Measurements from ENCODE around the gene PVALB. TPM values are rescaled to one million over a fixed set of nuclear protein-coding genes. Genes with fewer than 3 reads are reported as not detected.

The PVALB gene
- polyA plus RNA-seq, 4 donors: 3.9 to 12.3 (median 7.7) TPM

- peak; percentile 99 to 100 (median 100) for DNase-seq (ENCODE audit: low read depth in 4 of 4, low spot score in 3 of 4)
These were observed 40.7 kb downstream of the PVALB start, which contains the start of gene IFT27 for GRCh38 chr22:36775964-36776669. Gene IFT27, minus strand, starts transcription at chr22:36776119. Its CDS starts 412 bp downstream, at chr22:36775707.

GRCh38 chr22:36775586-36775963, 41.3 kb downstream of the PVALB start:
- no peak for DNase-seq (ENCODE audit: low read depth in 4 of 4, low spot score in 3 of 4)

- no peak for DNase-seq (ENCODE audit: low read depth in 4 of 4, low spot score in 3 of 4)
These were observed 42.9 kb downstream of the PVALB start for GRCh38 chr22:36773935-36774334.

- DNase-seq (ENCODE audit: low read depth in 4 of 4, low spot score in 3 of 4): no peak
These were observed 44.4 kb downstream of the PVALB start for GRCh38 chr22:36772451-36772850.

GRCh38 chr22:36771356-36772063, 45.3 kb downstream of the PVALB start:
- no peak for DNase-seq (ENCODE audit: low read depth in 4 of 4, low spot score in 3 of 4)

GRCh38 chr22:36770513-36771231, 46.2 kb downstream of the PVALB start:
- no peak for DNase-seq (ENCODE audit: low read depth in 4 of 4, low spot score in 3 of 4)

- no peak for DNase-seq (ENCODE audit: low read depth in 4 of 4, low spot score in 3 of 4)
These were observed 47.0 kb downstream of the PVALB start for GRCh38 chr22:36769541-36770512.

- DNase-seq (ENCODE audit: low read depth in 4 of 4, low spot score in 3 of 4): no peak
These were observed 48.2 kb downstream of the PVALB start for GRCh38 chr22:36768616-36769015.

- no peak for DNase-seq (ENCODE audit: low read depth in 4 of 4, low spot score in 3 of 4)
These were observed 48.7 kb downstream of the PVALB start for GRCh38 chr22:36768141-36768540.

GRCh38 chr22:36767035-36767775, 49.6 kb downstream of the PVALB start:
- no peak for DNase-seq (ENCODE audit: low read depth in 4 of 4, low spot score in 3 of 4)

GRCh38 chr22:36765943-36766450, 50.8 kb downstream of the PVALB start:
- no peak for DNase-seq (ENCODE audit: low read depth in 4 of 4, low spot score in 3 of 4)

GRCh38 chr22:36765131-36765942, 51.5 kb downstream of the PVALB start:
- no peak for DNase-seq (ENCODE audit: low read depth in 4 of 4, low spot score in 3 of 4)

GRCh38 chr22:36764641-36765040, 52.2 kb downstream of the PVALB start:
- DNase-seq (ENCODE audit: low read depth in 4 of 4, low spot score in 3 of 4): no peak

- no peak for DNase-seq (ENCODE audit: low read depth in 4 of 4, low spot score in 3 of 4)
These were observed 52.8 kb downstream of the PVALB start for GRCh38 chr22:36764060-36764459.

- DNase-seq (ENCODE audit: low read depth in 4 of 4, low spot score in 3 of 4): no peak
These were observed 53.3 kb downstream of the PVALB start for GRCh38 chr22:36763576-36763975.

GRCh38 chr22:36762687-36763260, 54.1 kb downstream of the PVALB start:
- DNase-seq (ENCODE audit: low read depth in 4 of 4, low spot score in 3 of 4): no peak

GRCh38 chr22:36761553-36762240, 55.1 kb downstream of the PVALB start:
- no peak for DNase-seq (ENCODE audit: low read depth in 4 of 4, low spot score in 3 of 4)

GRCh38 chr22:36760786-36761185, 56.0 kb downstream of the PVALB start:
- DNase-seq (ENCODE audit: low read depth in 4 of 4, low spot score in 3 of 4): no peak
